ENCODE measurements around the gene COPE.

The COPE gene

DNA sequence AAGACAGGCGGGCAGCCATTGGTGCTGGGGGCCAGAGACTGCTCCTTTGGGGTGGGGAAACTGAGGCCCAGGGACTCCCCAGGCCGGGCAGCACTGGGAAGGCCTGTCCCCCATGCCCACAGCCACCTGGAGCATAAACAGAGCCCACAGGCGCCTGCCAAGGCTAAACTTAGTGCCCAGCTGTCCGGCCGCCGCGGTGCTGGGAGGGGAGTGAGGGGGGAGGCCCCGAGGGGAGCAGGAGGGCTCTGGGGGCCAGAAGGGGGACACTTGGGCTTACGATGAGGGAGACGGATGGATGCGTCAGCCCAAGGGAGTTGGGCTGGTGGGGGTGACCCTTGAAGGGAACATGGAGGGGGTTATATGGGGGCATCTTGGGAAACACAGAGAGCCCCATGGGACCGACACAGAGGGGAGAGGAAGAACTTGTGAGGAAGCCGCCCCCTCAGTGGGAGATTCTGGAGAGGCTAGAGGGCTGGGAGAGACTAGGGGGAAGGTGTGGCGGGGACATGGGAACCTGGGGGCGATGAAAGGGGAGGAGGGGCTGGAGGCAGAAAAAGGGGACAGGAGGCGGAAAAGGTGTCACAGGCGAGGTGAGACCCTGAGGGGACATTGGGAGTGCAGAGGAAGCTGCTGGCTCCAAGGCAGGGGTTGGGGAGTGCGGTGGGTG is 25.5 kb downstream of the COPE start:
- DNase-seq: no peak

GRCh38 chr19:18889949-18890745 is 29.0 kb downstream of the COPE start:
- DNase-seq: no peak

- no peak for DNase-seq
These were observed 32.2 kb downstream of the COPE start for GRCh38 chr19:18886972-18887371.

- DNase-seq: no peak
These were observed 35.5 kb downstream of the COPE start for GRCh38 chr19:18883526-18884304.

- no peak for DNase-seq
These were observed 37.7 kb downstream of the COPE start for GRCh38 chr19:18881491-18881890.

- no peak for DNase-seq
These were observed 39.4 kb downstream of the COPE start for GRCh38 chr19:18879579-18880373.

DNA sequence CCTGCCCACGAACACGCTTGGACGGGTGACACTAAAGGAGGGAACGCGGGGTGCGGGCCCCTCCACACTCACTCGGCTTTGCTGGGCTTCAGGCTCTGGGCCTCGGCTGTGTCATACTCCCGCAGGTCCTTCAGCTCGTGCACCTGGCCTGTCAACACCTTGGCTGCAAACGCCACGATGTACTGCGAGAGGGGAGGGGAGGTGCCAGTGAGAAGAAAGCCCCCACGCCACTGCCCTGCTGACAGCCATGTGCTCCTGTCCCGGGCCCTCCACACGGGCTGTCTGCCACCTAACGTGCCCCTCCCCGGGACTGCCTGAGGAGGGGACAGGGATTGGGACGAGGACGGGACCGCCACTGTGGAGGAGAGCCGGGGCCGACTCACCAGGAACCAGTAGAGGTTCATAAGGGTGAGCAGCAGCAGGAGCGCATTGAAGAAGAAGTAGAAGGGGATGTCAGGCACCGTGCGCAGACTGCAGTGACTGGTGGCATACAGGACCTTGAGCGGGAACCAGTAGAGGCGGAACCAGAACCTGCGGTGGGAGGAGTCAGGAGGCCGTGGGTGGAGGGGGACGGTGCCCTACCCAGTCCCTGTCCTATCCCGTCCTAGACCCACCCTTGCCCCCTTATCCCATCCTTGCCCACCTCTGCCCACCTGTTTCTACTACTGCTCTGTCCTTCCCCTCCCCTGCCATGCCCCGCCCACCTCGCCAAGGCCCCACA is 40.2 kb downstream of the COPE start:
- no peak for DNase-seq

GRCh38 chr19:18878058-18878797 is 41.0 kb downstream of the COPE start:
- no peak for DNase-seq

- DNase-seq: no peak
These were observed 42.3 kb downstream of the COPE start for GRCh38 chr19:18876865-18877264.

- no peak for DNase-seq
These were observed 43.5 kb downstream of the COPE start for GRCh38 chr19:18875726-18876125.

DNA sequence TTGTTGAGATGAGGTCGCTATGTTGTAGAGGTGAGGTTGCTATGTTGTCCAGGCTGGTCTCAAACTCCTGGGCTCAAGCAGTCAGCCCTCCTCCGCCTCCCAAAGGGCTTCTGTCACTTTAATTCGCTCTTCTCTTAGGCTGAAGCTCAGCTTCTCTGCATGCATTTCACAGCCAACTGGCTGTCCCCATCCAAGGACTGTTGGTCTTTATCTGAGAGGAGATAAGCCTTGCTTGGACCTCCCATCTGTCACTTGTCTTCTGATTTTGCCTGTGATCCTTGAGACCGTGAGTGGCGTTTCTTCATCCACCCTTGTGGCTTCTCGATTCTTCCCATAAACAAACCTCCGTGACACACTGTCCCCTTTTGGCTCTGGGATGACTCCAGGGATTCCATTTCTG is 47.6 kb downstream of the COPE start:
- DNase-seq: no peak

GRCh38 chr19:18870531-18871172 is 48.5 kb downstream of the COPE start:
- no peak for DNase-seq

DNA sequence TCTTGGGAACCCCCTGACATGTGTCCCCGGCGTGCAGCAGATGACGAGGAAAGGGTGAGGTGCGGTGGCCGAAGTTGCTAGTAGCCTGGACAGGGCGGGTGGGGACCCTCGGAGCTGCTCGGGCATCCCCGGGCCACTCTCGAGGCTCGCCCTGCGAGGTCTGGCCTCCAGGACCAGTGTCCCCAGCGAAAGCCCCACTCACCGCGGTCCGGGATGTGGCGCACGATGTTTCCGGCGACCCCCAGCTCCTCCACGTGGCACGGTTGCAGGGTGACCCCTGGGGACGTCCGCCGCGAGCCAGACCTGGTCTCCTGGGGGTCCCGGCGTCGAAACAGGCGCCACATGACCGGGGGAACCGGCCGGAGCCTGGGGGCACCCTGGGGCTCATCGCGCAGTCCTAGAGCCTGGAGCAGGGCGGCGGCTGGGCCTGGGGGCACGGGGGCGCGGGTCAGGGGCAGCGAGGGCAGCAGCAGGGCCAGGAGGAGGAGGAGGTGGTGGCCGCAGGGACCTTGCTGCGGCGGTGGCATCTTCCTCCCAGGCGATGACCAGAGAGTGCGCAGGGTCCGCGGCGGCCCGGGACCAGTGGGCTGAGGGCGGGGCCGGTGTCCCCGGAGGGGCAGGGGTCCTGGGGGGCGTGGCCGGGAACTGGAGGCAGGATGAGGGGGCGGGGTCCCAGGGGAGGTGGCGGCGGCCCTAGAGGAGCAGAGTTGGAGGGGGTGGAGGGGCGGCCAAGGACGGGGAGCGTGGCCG is 49.2 kb downstream of the COPE start:
- DNase-seq: no peak

DNA sequence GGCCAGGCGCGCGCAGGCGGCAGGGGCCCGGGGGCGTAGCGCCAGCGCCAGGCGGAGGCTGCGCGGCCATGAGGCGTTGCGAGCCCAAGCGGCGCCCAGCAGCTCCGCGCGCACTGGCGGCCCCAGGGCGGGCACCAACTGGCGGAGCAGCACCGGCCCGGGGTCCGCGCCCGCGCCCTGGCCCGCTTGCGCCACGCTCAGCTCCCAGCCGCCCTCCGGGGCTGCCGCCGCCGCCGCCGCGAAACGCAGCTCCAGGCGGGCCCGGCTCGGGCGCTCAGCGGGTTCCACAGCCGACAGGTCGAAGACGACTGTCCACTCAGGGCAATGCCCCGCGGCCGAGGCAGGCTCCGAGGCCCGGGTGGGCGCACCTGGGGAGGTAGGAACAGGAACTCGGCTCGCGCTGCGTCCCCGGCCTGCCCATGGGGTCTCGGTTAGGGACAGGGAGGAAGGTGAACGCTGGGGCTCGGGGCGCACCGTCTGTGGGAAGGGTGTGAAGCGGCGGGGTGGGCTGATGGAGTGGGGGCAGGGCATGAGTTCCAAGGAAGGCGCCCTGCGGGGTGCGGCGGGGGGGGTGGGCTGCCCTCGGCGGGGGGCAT is 50.1 kb downstream of the COPE start:
- no peak for DNase-seq

DNA sequence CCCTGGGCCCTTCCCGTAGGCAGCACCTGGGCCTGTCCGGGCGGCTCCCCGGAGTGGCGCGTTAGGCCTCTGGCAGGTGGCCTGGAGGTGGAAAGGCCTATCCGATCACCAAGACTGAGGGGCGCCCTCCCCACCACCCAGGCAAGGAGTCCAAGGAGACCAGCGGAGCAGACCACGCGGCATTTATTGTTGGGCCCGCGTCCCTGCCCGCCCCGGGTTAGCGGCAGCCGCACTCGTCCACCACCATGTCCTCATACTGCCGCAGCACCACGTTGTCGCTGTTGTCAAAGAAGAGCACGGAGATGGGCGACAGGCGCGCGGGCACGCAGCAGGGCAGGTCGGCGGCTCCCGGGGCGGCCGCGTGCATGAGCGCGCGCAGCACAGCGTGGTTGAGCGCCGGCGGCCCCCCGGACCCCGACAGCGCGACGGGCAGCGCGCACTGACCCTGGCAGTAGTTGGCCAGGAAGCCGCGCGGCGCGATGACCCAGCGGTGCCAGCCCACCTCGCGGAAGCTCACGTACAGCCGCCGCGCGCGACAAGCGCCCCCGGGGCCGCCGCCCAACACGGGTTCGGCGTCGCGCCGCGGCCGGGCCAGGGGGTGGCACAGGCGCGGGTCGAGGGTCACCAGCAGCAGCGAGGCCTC is 50.7 kb downstream of the COPE start:
- no peak for DNase-seq

GRCh38 chr19:18867751-18868150 is 51.4 kb downstream of the COPE start:
- DNase-seq: no peak

- no peak for DNase-seq
These were observed 52.0 kb downstream of the COPE start for GRCh38 chr19:18867199-18867598.

- DNase-seq: no peak
These were observed 52.4 kb downstream of the COPE start for GRCh38 chr19:18866800-18867123.
